HL-60/S4 (cell line): ENCODE results near the gene GNG12.
"Not testable (repeated sequence)": the region's sequence is repeated elsewhere in the genome, so short reads cannot be mapped to it uniquely, and the experiment has no call there.

ENCODE experiments used
- in situ Hi-C: fragments of 300-500 bp; cut with MboI; formaldehyde crosslinking; loops from 2 replicates; pipeline ENCODE4 v1.14.3; 2022; ENCODE audit warnings: low sequenced_read_pairs

GNG12 gene

GRCh38 chr1:67666636-67667035 is 166.6 kb downstream of the GNG12 start:
- in situ Hi-C loops = no loop called here

- in situ Hi-C loops = not testable (repeated sequence)
These were observed 168.0 kb downstream of the GNG12 start for GRCh38 chr1:67665307-67665706.

GRCh38 chr1:67664048-67664447 is 169.2 kb downstream of the GNG12 start:
- in situ Hi-C loops = no loop called here

GRCh38 chr1:67662884-67663283 is 170.4 kb downstream of the GNG12 start:
- in situ Hi-C loops = no loop called here

- in situ Hi-C loops = no loop called here
These were observed 174.0 kb downstream of the GNG12 start for GRCh38 chr1:67659229-67659628.

GRCh38 chr1:67657152-67657551 is 176.1 kb downstream of the GNG12 start:
- in situ Hi-C loops = not testable (repeated sequence)

- in situ Hi-C loops = no loop called here
These were observed 177.7 kb downstream of the GNG12 start for GRCh38 chr1:67655581-67655980.

GRCh38 chr1:67653304-67653703 is 180.0 kb downstream of the GNG12 start:
- in situ Hi-C loops = no loop called here

- in situ Hi-C loops = no loop called here
These were observed 180.5 kb downstream of the GNG12 start for GRCh38 chr1:67652800-67653199.
